GM18507 (cell line): Measurements from ENCODE around the gene IMP4.

ENCODE experiments used
- DNase-seq: peaks from one replicate; pipeline ENCODE4 v3.0.0; 2011; ENCODE audit warnings: low read depth; ENCODE audit not compliant: insufficient read length; ENCODE audit errors: extremely low spot score
- FAIRE-seq: peaks from 2 replicates; lab custom pipeline; 2011; peaks lifted over from hg19 to GRCh38; lab: Jason Lieb, UNC

IMP4 gene

DNA sequence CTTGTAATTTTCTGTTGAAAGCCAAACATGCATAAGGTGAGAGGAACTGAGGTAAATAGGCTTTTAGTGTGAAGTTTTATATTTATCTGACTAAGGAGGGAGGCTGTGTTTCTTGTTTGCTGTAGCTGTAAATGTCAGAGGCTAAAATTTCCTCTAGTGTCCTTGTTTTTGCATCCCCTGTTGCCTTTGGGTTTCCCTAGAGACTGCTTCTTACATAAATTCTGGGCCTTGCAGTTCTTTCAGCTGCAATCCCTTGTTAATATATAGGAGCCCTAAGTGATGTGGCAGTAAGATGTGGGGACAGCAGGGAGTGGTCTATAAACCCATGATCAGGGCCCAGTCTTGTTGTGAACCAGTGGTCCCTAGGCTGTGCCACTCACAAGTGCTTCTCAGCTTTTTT lies 7.5 kb upstream of the IMP4 start:
- FAIRE-seq (no peak), DNase-seq (no peak)

DNA sequence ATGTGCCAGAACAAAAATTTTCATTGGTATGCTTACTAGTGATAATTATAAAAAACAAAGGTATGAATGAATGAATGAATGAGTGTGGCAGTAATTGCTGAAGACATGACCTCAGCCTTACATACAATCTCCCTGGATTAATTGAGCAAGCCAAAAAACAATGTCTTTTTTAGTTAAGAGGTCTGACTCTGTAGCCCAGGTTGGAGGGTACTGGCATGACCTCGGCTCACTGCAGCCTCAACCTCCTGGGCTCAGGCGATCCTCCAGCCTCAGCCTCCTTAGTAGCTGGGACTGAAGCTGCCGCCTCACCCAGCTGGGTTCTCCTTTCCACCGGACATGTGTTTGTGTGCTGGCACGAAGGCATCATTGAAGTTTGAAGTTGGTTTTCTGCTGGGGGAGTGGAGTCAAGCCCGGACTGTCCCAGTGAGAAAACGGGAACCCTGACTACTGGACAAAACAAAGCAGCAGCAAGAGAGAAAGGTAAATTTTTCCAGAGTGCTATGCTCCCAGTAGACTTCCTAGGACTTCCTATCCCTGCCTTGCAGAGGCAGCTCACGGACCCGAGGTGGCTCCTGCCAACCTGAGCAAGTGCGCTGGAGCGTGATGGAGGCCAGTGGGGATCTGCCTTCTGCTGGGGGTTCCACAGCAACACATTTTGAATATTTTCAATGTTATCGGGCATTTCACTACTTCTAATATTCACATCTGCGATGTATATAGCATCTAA lies 6.4 kb upstream of the IMP4 start:
- DNase-seq (no peak), FAIRE-seq (no peak)

DNA sequence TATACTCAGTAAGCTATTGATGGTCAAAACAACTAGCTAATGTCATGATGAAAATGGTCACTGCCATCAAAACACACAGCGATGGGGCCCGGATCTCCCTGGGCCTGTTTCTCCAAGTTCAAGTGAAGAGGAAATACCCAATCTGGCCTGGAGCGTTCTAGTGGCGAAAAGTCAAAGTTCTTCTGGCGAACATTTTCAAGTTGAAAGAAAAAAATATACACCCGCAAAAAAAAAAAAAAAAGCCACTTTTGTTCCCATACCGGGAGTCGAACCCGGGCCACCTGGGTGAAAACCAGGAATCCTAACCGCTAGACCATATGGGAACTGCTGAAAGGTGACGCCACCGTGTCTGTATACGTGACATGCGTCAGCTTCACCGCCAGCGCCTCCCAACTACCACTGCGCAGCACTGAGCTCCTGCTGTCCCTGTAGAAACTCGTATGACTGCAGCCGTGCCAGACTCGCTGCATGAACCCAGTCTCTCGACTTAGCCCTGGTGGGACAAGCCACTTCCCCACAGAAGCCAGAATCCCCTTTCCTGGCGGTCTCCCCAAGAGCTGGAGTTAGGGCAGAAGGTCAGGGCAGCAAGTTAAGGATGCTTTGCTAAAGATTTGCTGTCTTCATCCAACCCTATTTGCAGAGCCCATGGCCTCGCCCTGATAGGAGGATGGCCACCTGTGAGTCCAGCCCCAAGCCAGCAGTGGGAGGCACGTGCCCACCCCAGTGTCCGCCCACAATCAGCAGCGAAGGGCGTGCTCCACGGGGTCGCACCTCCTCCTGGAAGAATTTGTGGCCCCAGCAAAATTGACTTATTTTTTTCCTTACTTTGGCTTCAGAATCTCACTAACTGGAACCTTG lies 5.6 kb upstream of the IMP4 start:
- FAIRE-seq (no peak), DNase-seq (no peak)

DNA sequence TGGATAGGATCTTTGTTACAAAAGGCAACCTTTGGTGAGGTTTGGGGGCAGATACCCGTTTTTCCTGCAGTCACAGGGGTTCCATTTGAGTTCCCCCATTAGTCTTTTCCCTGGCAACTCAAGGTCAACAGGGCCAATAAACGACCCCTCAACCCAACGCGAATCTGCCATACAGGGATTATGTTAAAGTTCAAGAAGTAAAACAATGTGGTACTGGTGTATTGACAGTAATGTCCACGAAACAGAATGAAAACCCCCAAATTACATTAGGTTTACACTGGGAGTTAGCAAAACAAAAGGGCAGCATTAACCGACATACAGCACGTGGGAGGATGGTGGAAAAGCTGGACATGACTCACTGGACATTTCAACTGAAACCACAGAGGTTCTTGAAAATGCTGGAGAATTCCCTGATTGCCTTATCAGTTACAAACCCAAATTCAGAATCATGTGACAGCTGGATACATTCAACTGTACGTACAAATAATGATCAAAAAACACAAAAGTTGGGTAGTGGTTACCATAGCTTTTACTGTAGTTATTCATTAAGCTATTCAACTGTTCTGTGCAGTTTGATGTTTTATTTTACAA lies 4.9 kb upstream of the IMP4 start:
- no peak for DNase-seq
- no peak for FAIRE-seq

DNA sequence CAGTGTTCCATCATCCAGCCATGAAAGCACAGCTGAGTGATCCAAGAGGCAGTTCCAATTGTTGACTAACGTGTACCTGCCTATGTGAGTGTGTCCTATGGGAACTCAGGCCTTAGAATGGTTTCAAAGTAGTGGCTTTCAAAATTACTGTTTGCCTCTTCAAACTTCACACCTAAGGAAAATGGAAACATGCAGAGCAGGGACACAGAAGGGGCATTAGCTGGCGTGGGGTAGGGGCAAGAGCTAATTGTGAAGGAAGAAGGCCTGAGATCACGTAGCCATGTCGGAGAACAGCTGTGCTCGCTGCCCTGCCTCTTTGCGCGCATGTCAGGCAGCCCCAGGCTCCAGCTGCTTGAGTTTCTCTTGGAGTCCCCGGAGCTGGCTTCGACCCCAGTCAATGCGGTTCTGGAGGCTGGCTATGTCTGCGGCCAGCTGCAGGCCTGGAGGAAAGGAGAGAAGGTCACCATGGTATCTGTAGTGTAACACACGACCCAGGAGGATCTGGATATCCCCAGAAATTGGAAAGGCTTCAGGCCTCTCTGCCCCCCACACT lies 3.8 kb upstream of the IMP4 start:
- no peak for FAIRE-seq
- DNase-seq = no peak

DNA sequence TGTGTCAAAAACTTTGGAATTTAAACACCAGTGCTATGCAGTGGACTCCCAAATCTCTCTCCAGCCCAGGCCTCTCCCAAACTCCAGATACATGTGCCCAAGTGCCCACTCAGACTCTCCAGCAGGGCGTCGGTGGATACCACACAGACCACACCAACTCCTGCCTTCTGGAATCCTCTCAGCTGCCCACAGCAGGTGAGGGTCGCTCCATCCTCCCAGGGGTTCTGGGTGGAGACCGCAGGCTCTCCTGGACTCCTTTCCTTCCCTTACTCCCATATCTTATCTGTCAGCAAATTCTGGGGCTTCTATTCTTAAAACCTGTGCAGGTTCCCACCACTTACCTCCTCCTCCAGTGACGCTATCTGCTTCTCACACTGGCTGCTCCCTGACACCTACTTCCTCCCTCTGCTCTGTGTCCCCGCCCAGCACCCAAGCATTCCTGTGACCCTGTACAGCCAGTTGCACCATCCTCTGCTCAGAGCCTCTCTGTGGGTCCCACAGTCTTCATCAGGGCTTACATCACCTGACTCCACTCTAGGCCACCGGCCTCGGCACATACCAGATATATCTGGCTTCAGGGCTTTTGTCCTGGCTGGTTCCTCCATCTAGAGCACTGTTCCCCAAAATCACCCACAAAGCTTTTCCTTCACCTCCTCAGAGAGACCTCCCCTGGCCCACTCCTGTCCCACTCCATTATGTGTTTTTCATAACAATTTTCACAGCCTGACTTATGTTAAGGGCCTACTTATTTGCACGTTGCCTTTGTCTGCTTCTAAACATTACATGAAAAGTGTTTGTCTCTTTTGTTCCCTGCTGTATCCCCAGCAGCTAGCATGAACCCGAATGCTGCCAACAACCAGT lies 2.6 kb upstream of the IMP4 start:
- FAIRE-seq (no peak), DNase-seq (no peak)

DNA sequence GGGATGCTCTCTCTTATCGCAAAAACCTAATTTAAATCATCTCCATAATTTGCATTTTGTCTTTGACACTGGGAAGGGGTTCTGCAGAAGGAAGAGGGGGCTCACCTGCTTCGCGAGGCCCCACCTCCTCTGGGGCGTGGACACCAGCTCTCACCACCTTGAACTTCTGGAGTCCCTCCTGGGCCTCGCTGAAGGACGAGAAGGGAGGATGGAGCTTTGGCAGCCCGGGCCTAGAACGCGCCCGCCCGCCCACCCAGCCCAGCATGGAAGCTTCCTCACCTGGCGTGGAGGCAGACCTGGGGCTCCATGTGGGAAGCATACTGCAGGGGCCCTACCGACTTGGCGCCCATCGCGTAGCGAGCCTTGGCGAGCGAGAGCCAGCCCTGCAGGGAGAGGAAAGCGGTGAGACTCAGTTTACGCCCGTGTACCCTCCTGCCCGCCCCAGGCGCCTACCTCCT lies 1.1 kb upstream of the IMP4 start:
- FAIRE-seq = no peak
- no peak for DNase-seq

DNA sequence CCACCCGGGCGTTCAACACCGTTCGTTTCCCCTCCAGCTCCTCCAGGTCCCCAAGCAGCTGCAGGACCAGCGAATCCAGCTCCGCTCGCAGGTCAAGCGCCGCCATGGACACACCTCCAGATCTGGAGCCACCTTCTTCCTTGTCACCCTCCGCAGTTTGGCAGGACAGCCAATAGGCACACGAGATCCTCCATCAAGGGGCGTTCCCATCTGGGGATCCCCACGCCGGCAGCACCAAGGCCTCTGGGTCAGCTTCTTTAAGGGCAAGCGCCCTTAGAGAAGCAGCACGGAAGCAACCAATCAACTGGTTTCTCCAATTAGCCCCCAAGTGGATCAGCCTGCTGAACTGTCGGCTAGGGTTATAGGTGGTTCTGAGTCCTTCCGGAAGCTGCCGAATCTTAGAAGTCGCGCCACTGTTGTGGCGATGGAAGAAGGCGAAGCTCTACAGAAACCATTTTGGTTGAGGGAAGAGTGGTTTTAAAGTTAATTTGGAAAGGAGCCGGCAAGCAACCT lies 621 bp upstream of the IMP4 start:
- FAIRE-seq (no peak), DNase-seq (peak; percentile 77)

DNA sequence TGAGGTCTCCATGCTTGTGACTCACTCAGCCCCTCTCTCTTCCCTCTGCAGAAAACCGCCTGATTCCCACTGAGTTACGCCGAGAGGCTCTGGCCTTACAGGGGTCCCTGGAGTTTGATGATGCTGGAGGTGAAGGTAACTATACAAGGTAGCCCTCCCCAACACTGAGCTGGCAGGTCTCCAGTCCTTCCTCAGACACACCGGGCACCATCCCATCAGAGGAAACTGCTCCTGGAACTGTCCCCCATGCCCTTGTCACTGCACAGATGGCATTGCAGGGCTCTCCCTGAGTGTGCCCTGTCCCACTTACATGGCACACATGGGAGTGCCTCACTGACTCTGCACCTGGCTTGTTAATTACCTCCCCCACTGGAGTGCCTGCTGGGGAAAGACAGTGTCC lies 1.9 kb downstream of the IMP4 start:
- no peak for DNase-seq
- FAIRE-seq = no peak

DNA sequence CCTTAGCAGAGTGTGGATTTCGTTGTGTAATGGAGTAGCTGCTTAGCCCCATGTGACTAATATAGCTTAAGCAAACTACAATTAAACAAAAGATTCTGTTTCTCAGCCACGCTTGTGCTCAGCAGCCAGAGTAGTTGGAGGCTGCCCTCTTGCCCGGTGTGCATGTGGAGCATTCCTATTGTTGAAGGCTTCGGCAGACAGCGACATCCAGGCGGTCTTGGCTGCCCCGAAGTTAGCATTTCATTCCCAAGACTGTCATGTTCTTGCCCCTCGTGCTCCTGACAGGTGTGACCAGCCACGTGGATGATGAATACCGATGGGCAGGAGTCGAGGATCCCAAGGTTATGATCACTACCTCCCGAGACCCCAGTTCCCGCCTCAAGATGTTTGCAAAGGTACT lies 2.4 kb downstream of the IMP4 start:
- no peak for FAIRE-seq
- DNase-seq = no peak

DNA sequence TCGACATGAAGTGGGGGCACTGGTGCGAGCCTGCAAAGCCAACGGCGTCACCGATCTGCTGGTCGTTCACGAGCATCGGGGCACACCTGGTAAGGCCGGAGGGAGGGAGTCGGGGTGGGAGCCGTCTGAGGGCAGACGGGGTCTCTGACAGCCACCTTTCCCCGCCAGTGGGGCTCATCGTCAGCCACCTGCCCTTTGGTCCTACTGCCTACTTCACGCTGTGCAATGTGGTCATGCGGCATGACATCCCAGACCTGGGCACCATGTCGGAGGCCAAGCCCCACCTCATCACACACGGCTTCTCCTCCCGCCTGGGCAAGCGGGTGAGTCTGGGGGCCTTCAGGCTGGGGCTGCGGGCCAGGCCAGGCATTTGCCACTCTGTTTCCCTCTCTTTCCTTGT lies 2.9 kb downstream of the IMP4 start:
- no peak for DNase-seq
- no peak for FAIRE-seq

DNA sequence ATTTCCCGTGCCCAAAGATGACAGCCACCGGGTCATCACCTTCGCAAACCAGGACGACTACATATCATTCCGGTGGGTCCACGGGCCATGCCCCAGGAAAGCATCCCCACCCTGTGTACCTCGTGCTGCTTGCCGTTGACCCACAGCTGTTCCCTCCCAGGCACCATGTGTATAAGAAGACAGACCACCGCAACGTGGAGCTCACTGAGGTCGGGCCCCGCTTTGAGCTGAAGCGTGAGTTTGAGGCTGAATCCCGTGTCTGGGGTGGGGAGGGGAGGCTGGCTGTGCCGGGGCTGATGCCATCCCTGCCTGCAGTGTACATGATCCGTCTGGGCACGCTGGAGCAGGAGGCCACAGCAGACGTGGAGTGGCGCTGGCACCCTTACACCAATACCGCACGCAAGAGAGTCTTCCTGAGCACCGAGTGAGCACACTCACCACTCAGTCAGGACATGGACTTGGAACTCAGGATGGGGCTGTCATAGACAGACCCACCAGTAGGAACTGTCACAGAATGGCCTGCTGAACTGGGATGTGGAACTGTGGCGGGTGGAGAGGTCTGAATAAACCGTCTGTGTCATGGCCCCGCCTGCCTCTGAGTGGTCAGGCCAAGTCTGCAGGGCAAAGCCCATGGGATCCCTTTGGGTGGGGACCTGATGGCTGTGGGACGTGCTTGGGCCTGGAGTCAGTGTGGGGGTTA lies 3.5 kb downstream of the IMP4 start:
- no peak for FAIRE-seq
- DNase-seq = no peak

DNA sequence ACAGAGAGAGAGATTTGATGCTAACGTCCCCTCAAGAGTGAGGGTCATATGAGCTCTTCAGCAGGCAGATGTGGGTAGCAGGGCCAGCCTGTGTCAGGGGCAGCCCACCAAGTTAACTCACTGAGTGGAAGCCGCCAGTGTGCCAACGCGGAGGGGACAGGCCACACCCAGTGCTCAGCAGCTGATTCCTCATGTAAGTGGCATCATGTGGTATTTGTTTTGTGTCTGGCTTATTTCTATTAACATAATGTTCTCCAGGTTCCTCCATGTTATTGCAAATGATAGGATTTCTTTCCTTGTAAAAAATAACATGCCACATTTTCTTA lies 4.0 kb downstream of the IMP4 start:
- FAIRE-seq (no peak), DNase-seq (no peak)

DNA sequence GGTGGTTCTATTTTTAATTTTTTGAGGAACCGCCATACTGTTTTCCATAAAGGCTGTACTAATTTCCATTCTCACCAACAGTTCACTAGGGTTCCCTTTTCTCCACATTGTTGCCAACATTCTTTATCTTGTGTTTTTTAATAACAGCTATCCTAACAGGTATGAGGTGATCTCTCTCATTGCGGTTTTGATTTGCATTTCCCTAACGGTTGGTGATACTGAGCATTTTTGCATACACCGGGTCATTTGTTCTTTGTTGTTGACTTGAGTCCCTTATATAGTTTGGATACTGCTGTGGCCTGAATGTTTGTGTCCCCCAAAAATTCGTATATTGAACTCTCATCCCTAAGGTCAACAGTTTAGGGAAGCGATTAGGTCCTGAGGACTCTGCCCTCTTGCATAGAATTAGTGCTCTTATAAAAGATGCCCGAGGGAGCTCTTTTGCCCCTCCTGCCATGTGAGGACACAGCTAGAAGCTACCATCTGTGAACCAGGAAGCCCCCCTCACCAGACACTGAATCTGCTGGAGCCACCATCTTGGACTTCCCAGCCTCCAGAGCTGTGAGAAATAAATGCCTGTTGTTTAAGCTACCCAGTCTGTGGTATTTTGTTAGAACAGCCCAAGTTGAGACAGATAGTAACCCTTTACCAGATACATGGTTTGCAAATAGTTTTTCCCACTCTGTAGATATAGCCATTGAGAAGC lies 4.7 kb downstream of the IMP4 start:
- DNase-seq (no peak), FAIRE-seq (no peak)

DNA sequence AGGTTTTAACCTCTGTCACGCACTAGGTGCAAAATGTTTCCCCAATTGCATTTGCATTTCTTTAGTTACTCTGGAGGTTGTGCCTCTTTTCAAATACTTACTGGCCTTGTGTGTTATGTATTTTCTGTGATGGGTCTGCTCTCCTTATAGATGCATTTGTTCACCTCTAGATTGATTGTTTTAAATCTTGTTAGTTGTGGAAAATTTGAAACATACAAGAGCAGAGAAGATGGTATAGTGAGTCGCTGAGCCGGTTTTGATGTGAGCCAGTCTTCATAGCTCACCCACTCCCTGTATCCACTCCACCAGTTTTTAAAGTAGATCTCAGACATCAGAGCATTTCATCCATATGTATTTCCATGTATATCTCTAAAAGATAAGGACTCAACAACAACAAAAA lies 6.5 kb downstream of the IMP4 start:
- FAIRE-seq = no peak
- DNase-seq = no peak

DNA sequence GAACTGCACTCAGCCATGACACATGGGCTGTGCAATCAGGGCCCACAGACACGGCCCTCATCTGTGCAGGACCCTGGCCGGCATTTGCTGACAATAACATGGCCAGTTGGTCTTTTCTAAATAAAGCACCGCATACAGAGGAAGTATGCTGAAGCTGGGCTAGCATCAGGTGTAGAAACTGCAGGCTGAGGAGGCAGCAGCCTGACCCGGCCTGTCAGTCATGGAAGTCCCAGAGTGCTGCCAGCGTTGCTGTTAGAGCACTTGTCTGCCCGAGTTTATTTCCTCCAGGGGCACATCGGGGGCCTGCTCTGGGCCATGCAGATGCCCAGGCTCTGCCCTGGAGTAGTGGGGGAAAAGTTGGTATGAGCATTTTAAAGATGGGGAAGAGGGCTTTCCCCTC lies 9.0 kb downstream of the IMP4 start:
- no peak for DNase-seq
- FAIRE-seq = no peak

DNA sequence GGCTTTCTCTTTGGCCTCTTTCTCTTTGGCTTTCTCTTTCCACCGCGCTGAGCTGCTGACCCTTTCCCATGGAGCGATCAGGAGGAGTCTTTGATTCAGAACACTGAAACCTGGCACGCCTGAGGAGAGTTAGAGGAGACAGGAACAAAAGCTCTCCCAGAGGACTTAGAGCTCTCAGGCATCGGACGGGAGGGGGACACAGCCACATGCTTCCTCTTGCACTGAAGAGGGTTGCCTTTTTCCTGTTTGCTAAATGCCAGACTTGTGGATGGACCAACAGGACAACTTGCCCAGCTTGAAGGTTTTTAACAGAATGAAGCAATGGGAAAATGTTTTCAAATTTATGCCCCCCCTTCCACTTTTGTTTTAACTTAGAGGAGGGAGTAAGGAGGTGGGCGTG lies 9.5 kb downstream of the IMP4 start:
- FAIRE-seq (no peak), DNase-seq (no peak)
